Measurements from ENCODE around the gene TSHZ1.

The TSHZ1 gene

GRCh38 chr18:75276818-75277609 lies 66.4 kb downstream of the TSHZ1 start:
- no peak for DNase-seq (ENCODE audit: extremely low read depth, low read depth)
- TF ChIP-seq CTCF (IDR thresholded peaks at IDR 0.05; ENCODE audit: low read depth, low read length) = no peak

DNA sequence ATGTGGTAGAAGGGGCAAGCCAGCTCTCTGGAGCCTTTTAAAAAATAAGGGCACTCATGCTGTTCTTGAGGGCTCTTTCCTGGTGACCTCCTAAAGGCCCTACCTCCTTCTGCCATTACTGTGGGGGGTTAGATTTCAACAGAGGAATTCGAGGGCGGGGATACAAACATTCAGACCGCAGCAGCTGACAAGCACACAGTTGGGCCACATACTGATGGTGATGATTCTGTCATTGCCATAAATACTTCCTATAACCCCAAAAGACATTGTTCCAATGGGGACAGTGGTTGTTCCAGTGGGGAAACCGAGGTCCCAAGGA lies 67.0 kb downstream of the TSHZ1 start:
- no peak for TF ChIP-seq CTCF (IDR thresholded peaks at IDR 0.05; ENCODE audit: low read depth, low read length)
- no peak for DNase-seq (ENCODE audit: extremely low read depth, low read depth)

DNA sequence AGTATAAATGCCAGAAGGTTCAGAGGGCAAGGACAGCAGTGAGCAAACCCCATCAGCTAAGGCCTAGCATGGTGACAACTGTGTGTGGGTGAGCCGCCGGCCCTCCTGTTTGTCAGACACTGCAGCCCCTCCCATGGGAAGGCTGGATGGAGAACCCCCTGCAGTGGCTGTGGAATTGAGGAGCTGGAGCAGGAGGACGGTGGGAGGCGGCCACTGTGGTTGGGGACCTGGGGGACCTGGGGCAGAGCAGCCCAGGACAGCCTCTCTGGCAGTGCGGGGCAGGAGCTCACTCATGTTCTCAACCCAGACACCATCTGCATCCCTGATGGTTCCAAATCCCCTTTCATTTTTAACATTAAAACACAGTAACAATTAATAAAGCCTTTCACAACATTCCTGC lies 68.8 kb downstream of the TSHZ1 start:
- no peak for TF ChIP-seq CTCF (IDR thresholded peaks at IDR 0.05; ENCODE audit: low read depth, low read length)
- no peak for DNase-seq (ENCODE audit: extremely low read depth, low read depth)

DNA sequence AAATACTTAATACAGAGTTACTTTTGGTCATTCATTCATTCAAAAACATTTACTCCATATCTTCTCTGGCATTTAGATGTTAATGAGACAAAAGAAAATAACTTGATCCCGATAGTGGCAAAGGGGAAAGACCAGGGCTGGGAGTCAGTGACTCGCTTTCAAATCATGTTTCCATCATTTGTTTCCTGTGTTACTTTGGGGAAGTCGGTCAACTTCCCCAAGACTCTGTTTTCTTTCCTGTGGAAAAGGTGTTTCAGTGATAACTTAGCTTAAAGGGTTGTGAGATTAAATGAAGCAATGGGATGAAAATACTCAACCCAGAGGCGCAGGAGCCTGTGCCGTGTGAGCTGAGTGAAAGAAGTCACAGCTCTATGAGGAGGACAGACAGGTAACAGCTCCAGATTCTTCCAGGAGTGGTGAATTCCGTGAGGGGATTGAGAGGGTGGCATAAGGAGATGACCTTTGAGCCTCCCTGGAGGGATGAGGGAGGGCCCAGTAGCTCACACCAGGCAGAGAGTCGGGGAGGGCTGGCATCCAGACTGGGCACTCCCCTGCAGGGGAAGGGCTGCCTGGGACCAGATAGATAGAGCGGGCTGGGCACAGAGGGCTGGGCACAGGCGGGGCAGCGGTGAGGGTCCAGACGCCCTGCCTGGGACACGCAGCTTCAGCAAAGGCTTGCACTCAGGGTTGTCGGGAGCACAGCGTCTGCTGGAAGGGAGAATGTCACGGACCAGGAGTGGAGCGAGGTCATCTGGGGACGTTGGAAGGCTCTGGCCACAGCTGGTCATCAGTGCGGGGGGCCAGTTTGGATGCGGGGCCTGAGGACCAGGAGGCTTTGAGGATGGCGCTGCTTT lies 70.1 kb downstream of the TSHZ1 start:
- DNase-seq (ENCODE audit: extremely low read depth, low read depth) = no peak
- no peak for TF ChIP-seq CTCF (IDR thresholded peaks at IDR 0.05; ENCODE audit: low read depth, low read length)

DNA sequence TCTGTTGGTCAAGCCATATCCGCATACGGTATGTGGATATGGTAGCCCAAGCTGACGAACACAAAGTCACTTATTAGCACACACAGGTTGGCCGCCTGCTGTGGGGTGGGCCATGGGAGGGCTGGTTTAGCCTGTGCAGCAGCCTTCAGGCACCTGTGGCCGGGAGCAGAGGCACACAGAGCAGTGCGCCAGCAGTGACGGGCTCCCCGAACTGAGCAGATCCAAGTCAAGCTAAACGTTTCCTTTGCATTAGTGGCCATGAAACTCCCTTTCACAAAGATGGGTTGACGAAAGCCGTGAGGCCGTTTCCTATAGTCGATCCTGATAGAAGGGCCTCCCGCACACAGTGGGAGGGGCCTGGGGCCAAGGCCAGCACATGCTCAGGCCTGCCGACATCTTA lies 72.1 kb downstream of the TSHZ1 start:
- no peak for TF ChIP-seq CTCF (IDR thresholded peaks at IDR 0.05; ENCODE audit: low read depth, low read length)

DNA sequence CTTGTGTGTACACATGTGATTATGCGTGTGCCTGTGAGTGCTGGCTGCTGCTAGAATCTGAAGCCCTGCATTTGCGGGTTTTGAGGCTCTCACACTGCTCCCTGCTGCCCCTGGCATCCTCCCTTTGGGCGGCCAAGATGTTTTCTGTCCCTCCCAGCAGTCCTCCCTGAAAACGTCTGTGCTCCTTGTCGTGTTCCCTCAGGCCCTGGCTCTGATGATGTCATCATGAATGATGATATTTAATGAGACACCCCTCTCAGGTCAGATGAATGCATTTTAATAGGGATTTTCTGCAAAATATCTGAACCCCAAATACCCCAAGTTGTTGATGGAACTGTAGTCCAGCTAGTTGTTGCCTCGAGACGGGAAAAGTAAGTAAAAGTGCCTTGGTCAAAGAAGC lies 73.1 kb downstream of the TSHZ1 start:
- DNase-seq (ENCODE audit: extremely low read depth, low read depth) = no peak
- TF ChIP-seq CTCF (IDR thresholded peaks at IDR 0.05; ENCODE audit: low read depth, low read length) = no peak

More for the DNA sequence above, 72.1 kb downstream of the TSHZ1 start:
- DNase-seq (ENCODE audit: extremely low read depth, low read depth) = no peak

DNA sequence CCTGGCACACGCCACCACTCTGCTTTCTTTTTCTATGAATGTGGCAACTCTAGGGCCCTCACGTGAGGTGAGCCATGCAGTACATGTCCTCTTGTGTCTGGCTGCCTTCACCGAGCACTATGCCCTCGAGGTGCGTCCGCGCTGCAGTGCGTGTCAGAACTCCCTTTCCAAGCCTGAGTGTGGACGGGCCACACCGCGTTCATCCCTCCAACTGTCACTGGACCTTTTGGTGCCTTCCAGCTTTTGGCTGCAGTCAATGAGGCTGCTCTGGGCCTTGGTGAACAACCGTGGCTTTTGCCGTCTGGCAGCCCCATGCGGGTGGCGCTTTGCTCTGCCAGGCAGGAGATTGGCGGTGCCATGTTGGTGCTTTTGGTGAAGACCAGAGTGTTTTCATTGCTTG lies 74.0 kb downstream of the TSHZ1 start:
- no peak for TF ChIP-seq CTCF (IDR thresholded peaks at IDR 0.05; ENCODE audit: low read depth, low read length)

More for the DNA sequence above, 74.0 kb downstream of the TSHZ1 start:
- DNase-seq (ENCODE audit: extremely low read depth, low read depth) = no peak
